Prostate gland (tissue), 2 donors: ENCODE measurements around the gene MYO15B.

Experiments
- CTCF ChIP-seq, 4 experiments: fragments of 200-600 bp in 2 of 4; fragments of 450-650 bp in 2 of 4; sonication (generic) in 2 of 4; IDR thresholded peaks; 1 replicate in 3 of 4; 2 replicates in 1 of 4; pipeline ENCODE4 v1.5.1; 2016 to 2019; ENCODE audit warnings: antibody characterized with exemption in 4 of 4, mild to moderate bottlenecking in 2 of 4, moderate library complexity in 2 of 4
- POLR2AphosphoS5 ChIP-seq: sonication (generic); formaldehyde crosslinking; IDR thresholded peaks from one replicate; pipeline ENCODE4 v1.6.1; 2017; ENCODE audit warnings: antibody characterized with exemption

GRCh38 chr17:75570772-75571171 lies 16.8 kb upstream of the MYO15B start:
- no peak for TF ChIP-seq POLR2AphosphoS5
- no peak for TF ChIP-seq CTCF (IDR thresholded peaks at IDR 0.05)
